ENCODE measurements around the gene BACH2. TPM values are rescaled to one million over a fixed set of nuclear protein-coding genes. Genes with fewer than 3 reads are reported as not detected.

BACH2 gene
- total and polyA plus RNA-seq, 2 of the 8 experiments (the other 6 are each of a cell fraction or from before 2014, with no cell fraction given), result 1.9 to 5.9 TPM

- TF ChIP-seq CTCF (IDR thresholded peaks at IDR 0.05; ENCODE audit: control extremely low read depth in 1 of 3, insufficient read depth in 1 of 3, low read depth in 1 of 3, low read length in 3 of 3), result no peak
- no peak for TF ChIP-seq ASH2L (IDR thresholded peaks at IDR 0.05; ENCODE audit: low read length)
- TF ChIP-seq CHD1 (IDR thresholded peaks at IDR 0.05; ENCODE audit: low read depth, low read length), result no peak
- TF ChIP-seq CTBP2 (IDR thresholded peaks at IDR 0.05; ENCODE audit: borderline replicate concordance, insufficient read depth, insufficient read length, low read length), result no peak
- Histone ChIP-seq H4K91ac (replicated peaks; ENCODE audit: insufficient read length, low read length) (no peak overlapping the region), H2AK5ac (ENCODE audit: low read depth, low read length) (no peak overlapping the region), H3K4ac (replicated peaks; ENCODE audit: insufficient read length, low read depth, low read length) (no peak overlapping the region), H3K4me2 (ENCODE audit: insufficient read depth in 1 of 2, low read depth in 2 of 2, low read length in 2 of 2) (no peak overlapping the region), H3K14ac (ENCODE audit: insufficient read length) (no peak overlapping the region), H2BK15ac (ENCODE audit: low read length) (no peak overlapping the region), H3K4me3 (ENCODE audit: extremely low read depth in 1 of 4, insufficient read depth in 2 of 4, low read depth in 3 of 4, low read length in 4 of 4) (no peak overlapping the region), H4K20me1 (replicated peaks in 1 of 2; ENCODE audit: control insufficient read depth in 1 of 2, insufficient read depth in 2 of 2, low read length in 2 of 2) (no peaks in the 10 kb centered on the region), H3K27ac (ENCODE audit: low read depth, low read length) (no peak overlapping the region), H3K18ac (ENCODE audit: extremely low read depth, low read length) (no peak overlapping the region), H3K36me3 (ENCODE audit: control insufficient read depth in 2 of 4, insufficient read depth in 4 of 4, low read length in 3 of 4) (no peaks in the 10 kb centered on the region), H2BK12ac (ENCODE audit: low read depth, low read length) (no peak overlapping the region), H2AFZ (ENCODE audit: low read length) (no peak overlapping the region), H3K9me3 (ENCODE audit: insufficient read depth in 2 of 2, low read depth in 1 of 2, low read length in 1 of 2) (no peaks in the 10 kb centered on the region), H3K79me1 (ENCODE audit: low read depth, low read length) (no peaks in the 10 kb centered on the region), H2BK20ac (ENCODE audit: low read length) (no peak overlapping the region), H3K27me3 (replicated peaks in 1 of 4; ENCODE audit: control insufficient read depth in 3 of 4, extremely low read depth in 1 of 4, insufficient read depth in 3 of 4, low read length in 3 of 4) (no peaks in the 10 kb centered on the region), H3K23ac (ENCODE audit: insufficient read length) (no peak overlapping the region), H4K8ac (ENCODE audit: extremely low read depth, insufficient read depth, low read length) (no peak overlapping the region), H3K23me2 (ENCODE audit: low read depth, low read length) (no peaks in the 10 kb centered on the region), H3K56ac (replicated peaks; ENCODE audit: insufficient read length, low read depth, low read length) (no peak overlapping the region), H2BK120ac (replicated peaks; ENCODE audit: low read depth, low read length) (no peak overlapping the region), H4K5ac (ENCODE audit: insufficient read length, low read depth, low read length) (no peak overlapping the region), H3K9ac (replicated peaks in 1 of 4; ENCODE audit: extremely low read depth in 1 of 4, low read depth in 3 of 4, low read length in 3 of 4) (no peak overlapping the region), H2BK5ac (ENCODE audit: low read depth, low read length) (no peak overlapping the region), H3K79me2 (ENCODE audit: control insufficient read depth in 1 of 2, insufficient read depth in 2 of 2, low read length in 2 of 2) (no peaks in the 10 kb centered on the region), H3K4me1 (replicated peaks in 1 of 4; ENCODE audit: control insufficient read depth in 3 of 4, insufficient read depth in 4 of 4, low read length in 3 of 4) (no peaks in the 10 kb centered on the region)
- no peak for DNase-seq (ENCODE audit: low read depth in 1 of 2, low spot score in 2 of 2)
- CTCF ChIA-PET (ENCODE audit: partially characterized antibody), result interaction anchor here (0.7 to 2.1 kb wide), 6 partner anchors 9 to 173 kb away, joined by 3 to 6 read pairs (median 3); no protein-coding TSS in a partner anchor
- no peak for FAIRE-seq
- WGBS, 2 experiments (ENCODE audit: extremely low coverage in 1 of 2, insufficient coverage in 1 of 2, insufficient read length in 1 of 2, insufficient replicate concordance in 2 of 2, low coverage in 1 of 2, low lambda C conversion rate in 2 of 2, missing lambda C conversion rate in 1 of 2), result 94% methylated on average over 1 of the region's 1 CpG; no CpG with 5 or more reads in 1 of the 2 experiments
- POLR2A ChIA-PET (ENCODE audit: partially characterized antibody), result interaction anchor here (1.0 kb wide), 1 partner anchor 13 kb away, joined by 3 read pairs; no protein-coding TSS in a partner anchor
These were observed 191.0 kb downstream of the BACH2 start for GRCh38 chr6:90105506-90106170.
